ENCODE data around the gene UBN1.

Gene UBN1

GRCh38 chr16:4904942-4905615 lies 57.8 kb downstream of the UBN1 start:
- Histone ChIP-seq H3K27me3 (ENCODE audit: control insufficient read depth, insufficient read depth, low read length) (no peaks in the 10 kb centered on the region), H3K36me3 (ENCODE audit: control insufficient read depth, insufficient read depth, low read length) (no peaks in the 10 kb centered on the region), H3K9me3 (ENCODE audit: control insufficient read depth, low read length) (no peaks in the 10 kb centered on the region), H3K9ac (ENCODE audit: low read length) (no peak overlapping the region), H3K4me1 (ENCODE audit: control insufficient read depth, insufficient read depth, low read length) (no peaks in the 10 kb centered on the region), H3K4me3 (ENCODE audit: low read length) (no peak overlapping the region)

GRCh38 chr16:4908854-4909401 lies 61.6 kb downstream of the UBN1 start:
- Histone ChIP-seq H3K4me1 (ENCODE audit: control insufficient read depth, insufficient read depth, low read length) (no peaks in the 10 kb centered on the region), H3K27me3 (ENCODE audit: control insufficient read depth, insufficient read depth, low read length) (no peaks in the 10 kb centered on the region), H3K9me3 (ENCODE audit: control insufficient read depth, low read length) (no peaks in the 10 kb centered on the region), H3K4me3 (ENCODE audit: low read length) (no peak overlapping the region), H3K9ac (ENCODE audit: low read length) (no peak overlapping the region), H3K36me3 (ENCODE audit: control insufficient read depth, insufficient read depth, low read length) (no peaks in the 10 kb centered on the region)

GRCh38 chr16:4909825-4910224 lies 62.5 kb downstream of the UBN1 start:
- Histone ChIP-seq H3K9me3 (ENCODE audit: control insufficient read depth, low read length) (no peaks in the 10 kb centered on the region), H3K4me3 (ENCODE audit: low read length) (no peak overlapping the region), H3K9ac (ENCODE audit: low read length) (no peak overlapping the region), H3K36me3 (ENCODE audit: control insufficient read depth, insufficient read depth, low read length) (no peaks in the 10 kb centered on the region), H3K4me1 (ENCODE audit: control insufficient read depth, insufficient read depth, low read length) (no peaks in the 10 kb centered on the region), H3K27me3 (ENCODE audit: control insufficient read depth, insufficient read depth, low read length) (no peaks in the 10 kb centered on the region)

GRCh38 chr16:4910828-4911227 lies 63.5 kb downstream of the UBN1 start:
- no peaks in the 10 kb centered on the region for H3K4me1 ChIP-seq (ENCODE audit: control insufficient read depth, insufficient read depth, low read length)
- no peak overlapping the region for H3K9ac ChIP-seq (ENCODE audit: low read length)
- H3K36me3 ChIP-seq (ENCODE audit: control insufficient read depth, insufficient read depth, low read length), result no peaks in the 10 kb centered on the region
- H3K9me3 ChIP-seq (ENCODE audit: control insufficient read depth, low read length), result no peaks in the 10 kb centered on the region
- no peaks in the 10 kb centered on the region for H3K27me3 ChIP-seq (ENCODE audit: control insufficient read depth, insufficient read depth, low read length)
- H3K4me3 ChIP-seq (ENCODE audit: low read length), result no peak overlapping the region

- no peaks in the 10 kb centered on the region for H3K36me3 ChIP-seq (ENCODE audit: control insufficient read depth, insufficient read depth, low read length)
- no peaks in the 10 kb centered on the region for H3K4me1 ChIP-seq (ENCODE audit: control insufficient read depth, insufficient read depth, low read length)
- no peak overlapping the region for H3K4me3 ChIP-seq (ENCODE audit: low read length)
- H3K9me3 ChIP-seq (ENCODE audit: control insufficient read depth, low read length), result no peaks in the 10 kb centered on the region
- no peak overlapping the region for H3K9ac ChIP-seq (ENCODE audit: low read length)
- H3K27me3 ChIP-seq (ENCODE audit: control insufficient read depth, insufficient read depth, low read length), result no peaks in the 10 kb centered on the region
Observed at GRCh38 chr16:4911970-4912386, 64.7 kb downstream of the UBN1 start.

GRCh38 chr16:4913130-4913773 lies 66.0 kb downstream of the UBN1 start:
- H3K36me3 ChIP-seq (ENCODE audit: control insufficient read depth, insufficient read depth, low read length), result no peaks in the 10 kb centered on the region
- H3K9ac ChIP-seq (ENCODE audit: low read length), result no peak overlapping the region
- H3K27me3 ChIP-seq (ENCODE audit: control insufficient read depth, insufficient read depth, low read length), result no peaks in the 10 kb centered on the region
- no peaks in the 10 kb centered on the region for H3K9me3 ChIP-seq (ENCODE audit: control insufficient read depth, low read length)
- H3K4me1 ChIP-seq (ENCODE audit: control insufficient read depth, insufficient read depth, low read length), result no peaks in the 10 kb centered on the region
- H3K4me3 ChIP-seq (ENCODE audit: low read length), result no peak overlapping the region

- no peaks in the 10 kb centered on the region for H3K36me3 ChIP-seq (ENCODE audit: control insufficient read depth, insufficient read depth, low read length)
- H3K27me3 ChIP-seq (ENCODE audit: control insufficient read depth, insufficient read depth, low read length), result no peaks in the 10 kb centered on the region
- H3K4me3 ChIP-seq (ENCODE audit: low read length), result no peak overlapping the region
- peaks cover 6% of the 10 kb centered on the region for H3K4me1 ChIP-seq (ENCODE audit: control insufficient read depth, insufficient read depth, low read length)
- H3K9me3 ChIP-seq (ENCODE audit: control insufficient read depth, low read length), result no peaks in the 10 kb centered on the region
- no peak overlapping the region for H3K9ac ChIP-seq (ENCODE audit: low read length)
Observed at GRCh38 chr16:4913774-4914525, 66.7 kb downstream of the UBN1 start.

GRCh38 chr16:4914528-4915225 lies 67.4 kb downstream of the UBN1 start:
- Histone ChIP-seq H3K4me1 (ENCODE audit: control insufficient read depth, insufficient read depth, low read length) (peaks cover 8% of the 10 kb centered on the region), H3K4me3 (ENCODE audit: low read length) (no peak overlapping the region), H3K9ac (ENCODE audit: low read length) (no peak overlapping the region), H3K36me3 (ENCODE audit: control insufficient read depth, insufficient read depth, low read length) (no peaks in the 10 kb centered on the region), H3K27me3 (ENCODE audit: control insufficient read depth, insufficient read depth, low read length) (no peaks in the 10 kb centered on the region), H3K9me3 (ENCODE audit: control insufficient read depth, low read length) (no peaks in the 10 kb centered on the region)

GRCh38 chr16:4915226-4915761 lies 68.0 kb downstream of the UBN1 start:
- Histone ChIP-seq H3K27me3 (ENCODE audit: control insufficient read depth, insufficient read depth, low read length) (no peaks in the 10 kb centered on the region), H3K4me1 (ENCODE audit: control insufficient read depth, insufficient read depth, low read length) (peaks cover 8% of the 10 kb centered on the region), H3K4me3 (ENCODE audit: low read length) (no peak overlapping the region), H3K36me3 (ENCODE audit: control insufficient read depth, insufficient read depth, low read length) (no peaks in the 10 kb centered on the region), H3K9ac (ENCODE audit: low read length) (no peak overlapping the region), H3K9me3 (ENCODE audit: control insufficient read depth, low read length) (no peaks in the 10 kb centered on the region)

GRCh38 chr16:4917117-4917516 lies 69.8 kb downstream of the UBN1 start:
- Histone ChIP-seq H3K4me1 (ENCODE audit: control insufficient read depth, insufficient read depth, low read length) (peaks cover 8% of the 10 kb centered on the region), H3K4me3 (ENCODE audit: low read length) (no peak overlapping the region)

GRCh38 chr16:4918781-4919251 lies 71.5 kb downstream of the UBN1 start:
- Histone ChIP-seq H3K9ac (ENCODE audit: low read length) (no peak overlapping the region), H3K36me3 (ENCODE audit: control insufficient read depth, insufficient read depth, low read length) (no peaks in the 10 kb centered on the region), H3K9me3 (ENCODE audit: control insufficient read depth, low read length) (no peaks in the 10 kb centered on the region), H3K4me1 (ENCODE audit: control insufficient read depth, insufficient read depth, low read length) (peaks cover 8% of the 10 kb centered on the region), H3K4me3 (ENCODE audit: low read length) (no peak overlapping the region), H3K27me3 (ENCODE audit: control insufficient read depth, insufficient read depth, low read length) (no peaks in the 10 kb centered on the region)

More at GRCh38 chr16:4917117-4917516, 69.8 kb downstream of the UBN1 start:
- Histone ChIP-seq H3K9me3 (ENCODE audit: control insufficient read depth, low read length) (no peaks in the 10 kb centered on the region), H3K27me3 (ENCODE audit: control insufficient read depth, insufficient read depth, low read length) (no peaks in the 10 kb centered on the region), H3K36me3 (ENCODE audit: control insufficient read depth, insufficient read depth, low read length) (no peaks in the 10 kb centered on the region), H3K9ac (ENCODE audit: low read length) (no peak overlapping the region)
